Putamen (tissue), 1 donor: ENCODE measurements around the gene UBASH3A.

Experiments
- DNase-seq: peaks from one replicate; pipeline ENCODE4 v3.0.0-alpha.2; 2016; ENCODE audit warnings: low spot score

The UBASH3A gene

DNA sequence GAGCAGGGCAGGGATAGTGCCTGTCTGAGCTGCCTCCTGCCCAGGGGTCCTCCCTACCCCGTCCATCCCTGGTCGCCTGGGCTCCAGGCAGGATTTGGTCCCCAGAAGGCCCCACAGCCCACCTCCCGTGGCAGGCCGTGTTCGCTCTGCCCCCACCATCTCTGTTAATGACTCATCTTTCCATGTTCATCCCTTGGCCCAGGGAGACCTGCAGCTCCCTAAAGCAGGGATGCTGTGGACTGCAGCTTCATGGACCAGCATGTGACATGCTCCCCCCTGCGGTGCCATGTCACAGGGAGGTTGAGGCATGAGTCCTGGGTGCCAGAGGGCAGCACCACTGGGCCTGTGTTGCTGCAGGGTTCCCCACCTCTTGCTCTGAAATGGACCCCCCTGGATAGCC is 26.8 kb downstream of the UBASH3A start:
- DNase-seq, result no peak

- no peak for DNase-seq
Observed at GRCh38 chr21:42431196-42431595, 27.5 kb downstream of the UBASH3A start.

DNA sequence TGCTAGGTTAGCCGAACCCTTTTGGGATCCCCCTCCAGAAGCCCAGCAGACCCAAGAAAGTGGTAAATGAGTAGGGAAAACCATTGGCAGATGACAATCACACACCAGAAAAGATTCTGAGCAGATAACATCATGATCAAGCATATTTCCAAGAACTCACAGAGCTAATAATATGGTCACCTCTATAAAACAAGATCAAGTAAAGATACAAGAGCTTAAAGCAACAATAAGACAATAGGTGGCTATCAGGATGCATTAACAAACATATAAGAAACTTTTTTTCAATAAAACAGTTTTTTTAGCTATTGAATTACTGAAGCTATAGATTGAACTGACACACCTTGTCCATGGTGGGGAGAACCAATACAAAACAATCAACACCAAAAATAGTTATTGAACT is 29.0 kb downstream of the UBASH3A start:
- DNase-seq, result no peak

DNA sequence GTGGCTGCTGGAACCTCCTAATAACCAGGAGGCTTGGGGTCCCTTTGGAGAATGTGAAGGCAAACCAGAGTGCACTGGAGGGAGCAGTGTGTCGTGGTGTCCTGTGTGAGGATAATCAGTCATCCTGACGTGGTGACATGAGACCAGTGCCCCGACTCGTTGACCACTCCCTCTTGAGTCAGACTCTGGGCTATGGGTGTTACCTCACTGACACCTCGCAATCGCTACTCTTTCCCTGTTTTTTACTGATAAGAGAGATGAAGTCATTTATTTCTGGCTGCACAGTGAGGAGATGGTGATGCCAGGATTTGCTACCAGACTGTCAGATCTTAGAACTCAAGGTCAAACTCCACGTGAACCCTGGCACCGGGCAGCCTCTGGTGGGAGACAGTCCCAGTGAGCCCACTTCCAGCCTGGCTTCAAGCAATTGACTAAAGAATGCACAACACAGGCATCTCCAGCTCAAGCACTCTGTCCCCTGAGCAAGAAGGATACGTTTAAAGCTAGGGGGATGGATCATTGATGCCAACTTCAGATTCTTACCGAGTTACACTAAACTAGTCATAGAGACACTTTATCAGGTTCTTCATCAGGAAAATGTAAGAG is 30.3 kb downstream of the UBASH3A start:
- no peak for DNase-seq

DNA sequence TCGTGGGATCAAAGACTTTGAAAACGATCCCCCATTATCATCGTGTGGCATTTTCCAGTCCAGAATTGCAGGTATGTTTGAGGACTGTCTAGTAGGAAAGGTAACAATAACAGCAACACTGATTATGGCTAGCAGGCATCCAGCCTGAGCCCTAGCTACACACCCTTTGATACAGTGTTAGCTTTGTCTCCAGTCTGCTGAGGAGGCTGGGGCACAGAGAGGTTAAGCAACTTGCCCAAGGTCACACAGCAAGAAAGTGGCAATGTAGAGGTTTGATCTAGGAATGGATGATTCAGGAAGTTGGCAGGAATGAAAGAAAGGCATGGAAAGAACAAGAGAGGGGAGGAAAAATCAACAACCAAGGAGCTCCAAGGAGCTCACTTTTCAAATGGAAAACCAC is 31.2 kb downstream of the UBASH3A start:
- no peak for DNase-seq

- DNase-seq, result no peak
Observed at GRCh38 chr21:42435401-42435800, 31.7 kb downstream of the UBASH3A start.

DNA sequence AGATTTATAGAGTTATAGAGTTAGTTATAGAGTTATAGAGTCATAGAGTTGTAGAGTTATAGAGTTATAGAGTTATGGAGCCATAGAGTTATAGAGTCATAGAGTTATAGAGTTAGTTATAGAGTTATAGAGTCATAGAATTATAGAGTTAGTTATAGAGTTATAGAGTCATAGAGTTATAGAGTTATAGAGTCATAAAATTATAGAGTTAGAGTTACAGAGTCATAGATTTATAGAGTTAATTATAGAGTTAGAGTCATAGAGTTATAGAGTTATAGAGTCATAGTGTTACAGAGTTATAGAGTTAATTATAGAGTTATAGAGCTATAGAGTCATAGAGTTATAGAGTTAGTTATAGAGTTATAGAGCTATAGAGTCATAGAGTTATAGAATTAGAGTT is 32.1 kb downstream of the UBASH3A start:
- DNase-seq, result no peak

DNA sequence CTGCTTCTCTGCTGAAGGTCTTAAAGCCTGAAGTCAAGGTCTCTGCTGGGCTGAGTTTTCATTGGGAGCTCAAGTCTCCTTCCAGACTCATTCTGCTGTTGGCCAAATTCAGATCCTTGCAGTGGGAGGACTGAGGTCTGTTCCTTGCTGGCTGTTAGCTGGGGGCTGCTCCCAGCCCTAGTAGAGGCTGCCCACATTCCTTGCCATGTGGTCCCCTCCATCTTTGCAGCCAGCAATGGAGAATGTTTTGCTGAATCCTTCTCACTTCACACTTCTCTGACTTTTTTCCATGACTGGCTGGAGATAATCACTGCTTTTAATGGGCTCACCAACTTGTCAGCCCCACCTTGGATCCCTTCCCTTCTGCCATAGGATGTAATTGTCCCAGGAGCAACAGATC is 33.2 kb downstream of the UBASH3A start:
- no peak for DNase-seq

GRCh38 chr21:42437786-42438185 is 34.1 kb downstream of the UBASH3A start:
- no peak for DNase-seq

GRCh38 chr21:42438316-42439205 is 34.9 kb downstream of the UBASH3A start:
- no peak for DNase-seq

- DNase-seq, result no peak
Observed at GRCh38 chr21:42439284-42440186, 35.8 kb downstream of the UBASH3A start.

DNA sequence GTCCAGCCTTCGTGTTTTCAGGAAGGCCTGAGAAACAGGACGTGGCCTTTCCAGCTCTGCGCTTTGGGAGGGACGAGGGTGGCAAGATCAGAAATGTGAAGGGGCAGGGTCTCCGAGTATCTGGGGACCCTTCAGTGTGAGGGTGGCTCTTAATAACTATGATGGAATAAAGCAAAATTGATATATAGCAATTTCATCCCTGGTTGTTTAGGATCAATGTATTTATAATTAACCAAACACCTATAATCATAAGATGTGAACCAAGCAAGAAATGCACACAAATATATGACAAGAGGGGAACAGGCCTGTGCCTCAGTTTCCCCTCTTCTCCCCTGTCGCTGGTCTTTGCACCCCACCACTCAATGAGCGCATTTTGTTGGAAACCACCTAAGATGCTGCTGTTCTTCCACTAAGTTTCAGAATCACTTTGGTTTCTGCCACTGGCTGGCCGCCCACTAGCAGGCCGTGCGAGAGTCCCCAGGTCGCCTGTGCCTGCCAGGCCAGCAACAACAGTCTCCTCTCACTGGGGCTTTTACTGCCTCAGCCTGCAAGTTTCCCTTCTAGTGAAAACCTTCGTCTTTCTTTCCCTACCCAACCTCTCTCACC is 36.6 kb downstream of the UBASH3A start:
- no peak for DNase-seq

DNA sequence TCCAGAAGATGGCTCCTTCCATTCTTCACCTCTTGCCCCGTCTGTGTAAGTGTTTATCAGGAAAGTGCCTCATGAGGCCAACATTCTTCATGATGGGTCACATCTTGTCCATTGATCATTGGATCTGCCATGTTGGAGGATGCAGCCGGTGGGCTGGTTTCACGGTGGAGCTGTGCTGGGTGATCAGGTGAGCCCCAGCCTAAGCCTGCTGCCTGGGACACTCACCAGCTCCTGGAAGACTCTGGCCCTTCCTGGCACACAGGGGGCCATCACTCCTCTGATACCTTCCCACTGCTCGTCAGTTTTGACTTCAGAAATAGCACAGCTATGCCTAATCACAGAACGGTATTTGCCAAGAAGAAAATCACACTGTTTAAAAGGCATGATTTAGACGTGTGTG is 38.3 kb downstream of the UBASH3A start:
- no peak for DNase-seq

GRCh38 chr21:42443181-42443785 is 39.6 kb downstream of the UBASH3A start:
- DNase-seq, result no peak

DNA sequence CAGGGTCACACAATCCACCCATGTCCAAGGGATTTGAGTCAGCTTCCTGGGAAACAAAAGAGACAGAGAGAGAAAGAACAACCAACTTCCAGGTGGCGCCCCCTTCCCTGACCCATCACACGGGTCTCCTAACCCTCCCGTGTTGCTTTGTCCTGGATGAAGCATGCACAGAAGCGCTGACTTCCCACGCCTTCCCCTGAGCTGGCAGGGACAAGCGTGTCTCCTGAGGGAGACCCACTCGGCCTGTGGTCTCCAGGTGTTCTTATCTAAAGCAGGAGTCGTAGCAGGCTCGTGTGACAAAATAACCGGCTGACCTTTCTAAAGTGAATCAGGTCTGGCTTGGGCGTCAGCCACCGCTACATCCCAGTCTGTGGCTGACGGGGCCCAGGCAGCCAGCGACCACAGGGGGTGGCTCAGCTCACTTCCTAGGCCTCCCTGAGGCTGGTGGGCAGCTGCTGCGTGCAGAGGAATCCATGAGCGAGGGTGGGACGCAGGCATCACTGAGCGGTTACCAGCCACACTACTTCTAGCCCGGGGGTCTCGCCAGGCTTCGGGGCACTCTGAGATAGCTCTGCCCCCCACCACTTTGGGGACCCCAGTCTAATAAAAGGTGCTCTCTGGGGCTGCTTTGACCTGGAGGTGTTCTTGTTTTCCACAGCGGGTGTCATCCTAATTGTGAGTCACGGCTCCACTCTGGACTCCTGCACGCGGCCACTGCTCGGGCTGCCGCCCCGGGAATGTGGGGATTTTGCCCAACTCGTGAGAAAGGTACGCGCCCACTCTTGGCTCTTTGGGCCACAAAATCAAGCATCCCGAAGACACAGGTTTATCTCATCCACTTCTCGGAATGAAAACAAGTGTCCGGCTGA is 40.4 kb downstream of the UBASH3A start:
- no peak for DNase-seq

DNA sequence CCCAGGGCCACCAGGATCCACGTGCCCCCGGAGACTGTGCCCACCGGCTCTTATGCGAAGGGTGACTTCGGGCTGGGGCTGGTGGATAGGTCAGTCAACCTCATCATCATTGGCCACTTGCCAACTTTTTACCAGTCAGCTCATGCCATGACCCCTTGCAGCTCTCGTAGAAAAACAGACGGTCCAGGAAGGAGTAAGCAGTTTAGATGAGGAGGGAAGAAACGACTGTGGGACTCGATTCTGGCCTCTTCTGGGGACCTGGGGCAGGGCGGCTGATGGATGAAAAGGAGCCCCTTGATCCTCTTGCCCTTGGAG is 41.0 kb downstream of the UBASH3A start:
- no peak for DNase-seq

DNA sequence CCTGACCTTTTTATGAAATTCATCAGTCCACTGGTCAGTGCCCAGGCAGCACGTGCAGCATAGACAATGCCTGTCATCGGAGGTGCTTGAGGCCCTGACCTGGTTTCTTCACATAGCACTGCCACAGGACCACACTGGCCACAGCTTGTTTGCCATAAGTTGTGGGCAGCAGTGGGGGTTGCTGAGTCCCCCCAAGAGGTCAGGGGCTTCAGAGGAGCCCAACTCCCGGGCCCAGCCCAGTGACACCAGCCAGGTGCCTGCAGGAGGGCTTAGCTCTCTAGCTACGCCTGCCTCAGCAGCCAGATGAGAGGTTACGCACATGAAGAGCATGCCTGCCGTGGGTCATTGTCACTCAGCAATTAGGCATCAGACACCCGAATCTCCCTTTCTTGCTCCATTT is 41.6 kb downstream of the UBASH3A start:
- no peak for DNase-seq

DNA sequence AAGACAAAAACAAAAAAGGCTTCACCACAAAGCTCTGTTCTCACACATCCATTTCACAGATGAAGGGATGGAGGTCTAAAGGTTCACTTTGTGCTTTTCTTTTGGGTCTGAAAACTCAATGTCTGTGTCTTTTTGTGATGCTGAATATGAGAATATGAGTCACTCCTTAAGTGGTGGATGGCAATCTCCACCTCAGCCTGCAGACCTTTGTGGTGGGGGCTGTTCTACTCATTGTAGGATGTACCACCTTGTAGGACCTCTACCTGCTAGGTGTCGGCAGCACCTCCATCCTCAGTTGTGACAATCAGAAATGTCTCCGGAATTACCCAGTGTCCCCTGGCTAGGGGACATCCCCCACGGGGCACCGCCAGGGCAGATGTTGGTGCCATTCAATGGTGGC is 42.8 kb downstream of the UBASH3A start:
- no peak for DNase-seq

DNA sequence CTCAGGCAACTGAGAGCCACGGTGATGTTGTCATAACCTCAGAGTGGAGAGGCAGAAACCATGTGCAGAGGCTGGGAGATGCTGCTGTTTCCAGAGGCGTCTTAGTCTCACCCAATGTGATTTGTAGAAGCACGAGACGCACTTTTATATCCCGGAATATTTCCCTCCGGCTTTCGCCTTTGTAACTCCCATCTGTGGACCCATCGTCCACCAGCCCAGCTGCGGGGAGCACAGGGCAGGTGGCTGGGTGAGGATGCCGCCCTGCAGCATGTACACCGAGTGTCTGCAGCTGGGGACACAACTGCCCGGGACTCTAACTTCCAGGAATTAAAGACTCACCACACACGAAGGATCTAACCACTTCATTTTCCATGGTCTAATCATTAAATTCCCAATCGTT is 43.5 kb downstream of the UBASH3A start:
- no peak for DNase-seq

DNA sequence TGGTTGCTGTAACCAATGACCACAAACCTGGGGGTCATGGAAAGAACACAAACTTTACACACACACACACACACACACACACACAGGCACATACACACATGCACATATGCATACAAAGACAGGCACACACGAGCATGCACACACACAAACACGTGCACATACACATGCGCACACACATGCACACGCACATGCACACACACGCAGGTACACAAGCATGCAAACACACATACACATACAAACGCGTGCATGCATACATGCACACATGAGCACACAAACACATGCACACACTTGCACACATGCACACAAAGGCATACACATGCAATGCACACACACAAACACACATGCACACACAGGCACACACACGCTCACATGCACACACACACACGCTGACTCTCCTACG is 44.0 kb downstream of the UBASH3A start:
- DNase-seq, result no peak

- no peak for DNase-seq
Observed at GRCh38 chr21:42448686-42449085, 45.0 kb downstream of the UBASH3A start.
